Upper lobe of right lung (tissue), 1 donor: ENCODE measurements around the gene SPATA21. TPM values are rescaled to one million over a fixed set of nuclear protein-coding genes. Genes with fewer than 3 reads are reported as not detected.

Source experiments
- ATAC-seq: fragments of 200-7000 bp; cut with Tn5 transposase; one replicate; pipeline ENCODE4 v1.9.1; 2020; ENCODE audit warnings: mild to moderate bottlenecking, moderate library complexity
- DNase-seq: peaks from one replicate; pipeline ENCODE4 v3.0.0-alpha.2; 2020
- H3K27ac ChIP-seq: fragments of 200-600 bp; one replicate; pipeline ENCODE4 v1.8.0; 2022
- H3K27me3 ChIP-seq: fragments of 200-600 bp; one replicate; pipeline ENCODE4 v1.8.0; 2022; ENCODE audit warnings: mild to moderate bottlenecking
- H3K36me3 ChIP-seq: fragments of 200-600 bp; one replicate; pipeline ENCODE4 v1.8.0; 2022
- H3K4me1 ChIP-seq: fragments of 200-600 bp; one replicate; pipeline ENCODE4 v1.8.0; 2022
- H3K4me3 ChIP-seq: fragments of 200-600 bp; one replicate; pipeline ENCODE4 v1.8.0; 2022; ENCODE audit warnings: mild to moderate bottlenecking
- H3K9me3 ChIP-seq: fragments of 200-600 bp; one replicate; pipeline ENCODE4 v1.8.0; 2022
- CTCF ChIP-seq: fragments of 200-600 bp; IDR thresholded peaks from one replicate; pipeline ENCODE4 v1.8.0; 2022; ENCODE audit warnings: antibody characterized with exemption
- intact Hi-C: fragments of 100-400 bp; cut with DNase I; formaldehyde crosslinking; loops from one replicate; pipeline ENCODE4 v1.11.0; 2022
- total RNA-seq: library from RNA; stranded (reverse); fragmentation: NEBNext Ultra II Directional; extraction: Animal tissue kit (Norgen Biotek cat#: 25700); gene quantifications from one replicate; pipeline ENCODE4 v1.2.1, GENCODE V29; 2021
- donor health status: DM: no; HTN: yes; CAD: no; lungs with severe emphysema.

Gene SPATA21
- total RNA-seq, 1 donor from 2014 or later: not detected

- no peak for DNase-seq
- no peaks in the 10 kb centered on the region for H3K9me3 ChIP-seq
- no peaks in the 10 kb centered on the region for H3K4me1 ChIP-seq
- H3K4me3 ChIP-seq: no peak overlapping the region
- no peak overlapping the region for H3K27ac ChIP-seq
- no peaks in the 10 kb centered on the region for H3K36me3 ChIP-seq
- no peak for ATAC-seq
- TF ChIP-seq CTCF: no peak
- intact Hi-C loops: no loop called here
- no peaks in the 10 kb centered on the region for H3K27me3 ChIP-seq
Measured at GRCh38 chr1:16410803-16411202, 26.4 kb downstream of the SPATA21 start.

GRCh38 chr1:16409536-16410152 lies 27.6 kb downstream of the SPATA21 start:
- ATAC-seq (peak; percentile 28), DNase-seq (no peak)
- Histone ChIP-seq H3K4me1 (no peaks in the 10 kb centered on the region), H3K36me3 (no peaks in the 10 kb centered on the region), H3K9me3 (no peaks in the 10 kb centered on the region), H3K27ac (no peak overlapping the region), H3K4me3 (no peak overlapping the region), H3K27me3 (no peaks in the 10 kb centered on the region)
- no peak for TF ChIP-seq CTCF
- intact Hi-C loops: no loop called here

GRCh38 chr1:16406868-16407267 lies 30.4 kb downstream of the SPATA21 start:
- DNase-seq (no peak), ATAC-seq (no peak)
- Histone ChIP-seq H3K9me3 (no peaks in the 10 kb centered on the region), H3K4me3 (no peak overlapping the region), H3K36me3 (no peaks in the 10 kb centered on the region), H3K4me1 (no peaks in the 10 kb centered on the region), H3K27ac (no peak overlapping the region), H3K27me3 (no peaks in the 10 kb centered on the region)
- intact Hi-C loops: no loop called here
- TF ChIP-seq CTCF: no peak

GRCh38 chr1:16405441-16405840 lies 31.8 kb downstream of the SPATA21 start:
- intact Hi-C loops: no loop called here

GRCh38 chr1:16402742-16403141 lies 34.5 kb downstream of the SPATA21 start:
- ATAC-seq: no peak
- no peak for TF ChIP-seq CTCF
- no peak overlapping the region for H3K4me3 ChIP-seq
- no peak for DNase-seq
- no peaks in the 10 kb centered on the region for H3K27me3 ChIP-seq
- peaks cover 8% of the 10 kb centered on the region for H3K36me3 ChIP-seq
- intact Hi-C loops: no loop called here
- H3K27ac ChIP-seq: no peak overlapping the region
- H3K4me1 ChIP-seq: no peaks in the 10 kb centered on the region
- no peaks in the 10 kb centered on the region for H3K9me3 ChIP-seq

More at GRCh38 chr1:16405441-16405840, 31.8 kb downstream of the SPATA21 start:
- DNase-seq (no peak), ATAC-seq (no peak)
- Histone ChIP-seq H3K27ac (no peak overlapping the region), H3K4me1 (no peaks in the 10 kb centered on the region), H3K36me3 (no peaks in the 10 kb centered on the region), H3K27me3 (no peaks in the 10 kb centered on the region), H3K4me3 (no peak overlapping the region), H3K9me3 (no peaks in the 10 kb centered on the region)
- TF ChIP-seq CTCF: no peak
